ENCODE data around the gene SYCE1L. TPM values are rescaled to one million over a fixed set of nuclear protein-coding genes. Genes with fewer than 3 reads are reported as not detected.

Gene SYCE1L
- polyA plus RNA-seq, 3 donors: 0.29 TPM; not detected in 2

DNA sequence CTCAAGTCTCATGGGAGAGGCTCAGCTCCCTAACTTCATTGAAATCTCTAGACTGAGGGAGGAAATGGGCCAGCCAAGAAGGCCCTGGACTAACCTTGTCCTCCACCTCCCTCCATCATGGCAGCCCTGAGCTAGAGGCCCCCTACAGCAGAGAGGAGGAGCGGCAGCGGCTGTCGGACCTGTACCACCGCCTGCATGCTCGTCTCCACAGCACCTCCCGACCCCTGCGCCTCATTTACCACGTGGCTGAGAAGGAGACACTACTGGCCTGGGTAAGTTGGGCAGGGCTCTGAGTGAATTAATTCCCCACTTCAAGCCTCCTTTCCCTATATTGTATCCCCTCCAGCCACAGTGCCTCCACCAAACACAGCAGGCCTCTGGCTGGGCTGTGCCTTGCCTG is 3.8 kb upstream of the SYCE1L start:
- no peak for DNase-seq
- Histone ChIP-seq H3K27me3 (ENCODE audit: control insufficient read depth in 2 of 2, insufficient read depth in 2 of 2, low read length in 2 of 2) (no peaks in the 10 kb centered on the region), H4K20me1 (ENCODE audit: insufficient read depth, low read length) (peaks cover 60% of the 10 kb centered on the region), H3K4me3 (replicated peaks in 1 of 3; ENCODE audit: low read depth in 2 of 3, low read length in 3 of 3) (no peak overlapping the region), H2AFZ (ENCODE audit: insufficient read depth, low read depth, low read length, poor library complexity, severe bottlenecking) (no peak overlapping the region), H3K4me1 (ENCODE audit: control insufficient read depth in 1 of 2, insufficient read depth in 2 of 2, low read length in 2 of 2) (peaks cover 16 to 27% of the 10 kb centered on the region in 2 donors), H3K9ac (ENCODE audit: insufficient read depth, low read length, poor library complexity, severe bottlenecking) (no peak overlapping the region), H3K4me2 (replicated peaks; ENCODE audit: extremely low read depth, low read length, poor library complexity, severe bottlenecking) (no peak overlapping the region), H3K79me2 (ENCODE audit: insufficient read depth, low read length) (peaks cover 55% of the 10 kb centered on the region), H3K9me3 (replicated peaks in 1 of 2; ENCODE audit: control insufficient read depth in 1 of 2, insufficient read depth in 1 of 2, low read length in 2 of 2) (no peaks in the 10 kb centered on the region), H3K36me3 (replicated peaks in 1 of 2; ENCODE audit: control insufficient read depth in 1 of 2, insufficient read depth in 2 of 2, low read length in 2 of 2) (peaks cover 68 to 76% of the 10 kb centered on the region in 2 donors), H3K27ac (ENCODE audit: low read depth in 1 of 2, low read length in 2 of 2) (peak overlapping the region in 1 of 2 donors; percentile 47)
- H3K27ac Mint-ChIP-seq: peak overlapping the region in 2 of 7 donors; percentile 48
- H3K4me1 Mint-ChIP-seq: peaks cover 29% of the 10 kb centered on the region
- H3K27me3 Mint-ChIP-seq (ENCODE audit: low read depth in 3 of 3): no peaks in the 10 kb centered on the region
- H3K4me3 Mint-ChIP-seq: no peak overlapping the region
- 100% methylated on average over 6 of the region's 8 CpGs for WGBS (ENCODE audit: insufficient coverage)
- peaks cover 76 to 79% of the 10 kb centered on the region in 2 donors for H3K36me3 Mint-ChIP-seq
- intact Hi-C loops (cut with micrococcal nuclease): loop anchor here in 1 of 2 donors (10.0 kb wide), 2 partner anchors 529 to 899 kb away; partner anchors contain the start of genes NUDT7 and WWOX
- TF ChIP-seq, protein P1, sequence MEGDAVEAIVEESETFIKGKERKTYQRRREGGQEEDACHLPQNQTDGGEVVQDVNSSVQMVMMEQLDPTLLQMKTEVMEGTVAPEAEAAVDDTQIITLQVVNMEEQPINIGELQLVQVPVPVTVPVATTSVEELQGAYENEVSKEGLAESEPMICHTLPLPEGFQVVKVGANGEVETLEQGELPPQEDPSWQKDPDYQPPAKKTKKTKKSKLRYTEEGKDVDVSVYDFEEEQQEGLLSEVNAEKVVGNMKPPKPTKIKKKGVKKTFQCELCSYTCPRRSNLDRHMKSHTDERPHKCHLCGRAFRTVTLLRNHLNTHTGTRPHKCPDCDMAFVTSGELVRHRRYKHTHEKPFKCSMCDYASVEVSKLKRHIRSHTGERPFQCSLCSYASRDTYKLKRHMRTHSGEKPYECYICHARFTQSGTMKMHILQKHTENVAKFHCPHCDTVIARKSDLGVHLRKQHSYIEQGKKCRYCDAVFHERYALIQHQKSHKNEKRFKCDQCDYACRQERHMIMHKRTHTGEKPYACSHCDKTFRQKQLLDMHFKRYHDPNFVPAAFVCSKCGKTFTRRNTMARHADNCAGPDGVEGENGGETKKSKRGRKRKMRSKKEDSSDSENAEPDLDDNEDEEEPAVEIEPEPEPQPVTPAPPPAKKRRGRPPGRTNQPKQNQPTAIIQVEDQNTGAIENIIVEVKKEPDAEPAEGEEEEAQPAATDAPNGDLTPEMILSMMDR (IDR thresholded peaks at IDR 0.05): no peak
- peaks cover 0 to 13% (median 0%) of the 10 kb centered on the region in 7 donors for H3K9me3 Mint-ChIP-seq

DNA sequence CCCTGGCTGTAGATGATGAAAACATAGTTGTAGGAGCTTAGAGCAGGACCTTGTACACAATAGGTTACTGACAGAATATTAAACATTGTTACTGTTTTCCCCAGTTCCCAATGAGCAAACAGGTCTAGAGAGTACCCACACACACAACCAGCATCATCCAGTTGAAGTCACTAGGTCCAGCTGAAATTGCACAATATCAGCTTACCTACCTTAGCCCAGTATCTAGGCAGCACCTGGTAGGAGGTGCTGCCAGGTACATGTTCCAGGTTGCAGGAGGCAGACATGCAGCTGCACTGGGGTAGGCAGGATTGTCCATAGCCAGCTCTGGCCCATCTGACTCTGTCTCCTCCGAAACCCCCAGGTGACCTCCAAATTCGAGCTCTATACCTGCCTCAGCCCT is 1.5 kb upstream of the SYCE1L start:
- Histone ChIP-seq H4K20me1 (ENCODE audit: insufficient read depth, low read length) (peaks cover 66% of the 10 kb centered on the region), H2AFZ (ENCODE audit: insufficient read depth, low read depth, low read length, poor library complexity, severe bottlenecking) (no peak overlapping the region), H3K27ac (ENCODE audit: low read depth in 1 of 2, low read length in 2 of 2) (no peak overlapping the region), H3K4me3 (replicated peaks in 1 of 3; ENCODE audit: low read depth in 2 of 3, low read length in 3 of 3) (no peak overlapping the region), H3K27me3 (ENCODE audit: control insufficient read depth in 2 of 2, insufficient read depth in 2 of 2, low read length in 2 of 2) (no peaks in the 10 kb centered on the region), H3K36me3 (replicated peaks in 1 of 2; ENCODE audit: control insufficient read depth in 1 of 2, insufficient read depth in 2 of 2, low read length in 2 of 2) (peaks cover 77 to 83% of the 10 kb centered on the region in 2 donors), H3K4me2 (replicated peaks; ENCODE audit: extremely low read depth, low read length, poor library complexity, severe bottlenecking) (no peak overlapping the region), H3K79me2 (ENCODE audit: insufficient read depth, low read length) (peaks cover 36% of the 10 kb centered on the region), H3K9ac (ENCODE audit: insufficient read depth, low read length, poor library complexity, severe bottlenecking) (no peak overlapping the region), H3K4me1 (ENCODE audit: control insufficient read depth in 1 of 2, insufficient read depth in 2 of 2, low read length in 2 of 2) (peaks cover 2 to 10% of the 10 kb centered on the region in 2 donors), H3K9me3 (replicated peaks in 1 of 2; ENCODE audit: control insufficient read depth in 1 of 2, insufficient read depth in 1 of 2, low read length in 2 of 2) (no peaks in the 10 kb centered on the region)
- TF ChIP-seq, protein P1 (IDR thresholded peaks at IDR 0.05): no peak
- peaks cover 79 to 88% of the 10 kb centered on the region in 2 donors for H3K36me3 Mint-ChIP-seq
- no peak for DNase-seq
- intact Hi-C loops (cut with micrococcal nuclease): loop anchor here in 1 of 2 donors (10.0 kb wide), 2 partner anchors 527 to 897 kb away; partner anchors contain the start of genes NUDT7 and WWOX
- H3K27me3 Mint-ChIP-seq (ENCODE audit: low read depth in 3 of 3): no peaks in the 10 kb centered on the region
- no peak overlapping the region for H3K4me3 Mint-ChIP-seq
- peaks cover 0 to 5% (median 0%) of the 10 kb centered on the region in 7 donors for H3K9me3 Mint-ChIP-seq
- H3K4me1 Mint-ChIP-seq: peaks cover 15% of the 10 kb centered on the region
- WGBS (ENCODE audit: insufficient coverage): 100% methylated on average over 2 of the region's 2 CpGs
- peak overlapping the region in 2 of 7 donors; percentile 16 to 52 for H3K27ac Mint-ChIP-seq

Measured in CD14-positive monocyte (primary cell).